Skin of body (tissue), 2 donors: Measurements from ENCODE around the gene SERPINA4. TPM values are rescaled to one million over a fixed set of nuclear protein-coding genes. Genes with fewer than 3 reads are reported as not detected.
"Not testable (repeated sequence)": the region's sequence is repeated elsewhere in the genome, so short reads cannot be mapped to it uniquely, and the experiment has no call there.

ENCODE experiments used
- DNase-seq: peaks from one replicate; lab custom pipeline; 2025; lab: John Stamatoyannopoulos, UW
- total RNA-seq: library from RNA; depleted of rRNA; stranded (reverse); fragments of >200 nt; gene quantifications from one replicate; pipeline ENCODE4 v1.2.3, GENCODE V29; 2014

Gene SERPINA4
- total RNA-seq, 1 donor from 2014 or later, result 0.49 TPM

DNA sequence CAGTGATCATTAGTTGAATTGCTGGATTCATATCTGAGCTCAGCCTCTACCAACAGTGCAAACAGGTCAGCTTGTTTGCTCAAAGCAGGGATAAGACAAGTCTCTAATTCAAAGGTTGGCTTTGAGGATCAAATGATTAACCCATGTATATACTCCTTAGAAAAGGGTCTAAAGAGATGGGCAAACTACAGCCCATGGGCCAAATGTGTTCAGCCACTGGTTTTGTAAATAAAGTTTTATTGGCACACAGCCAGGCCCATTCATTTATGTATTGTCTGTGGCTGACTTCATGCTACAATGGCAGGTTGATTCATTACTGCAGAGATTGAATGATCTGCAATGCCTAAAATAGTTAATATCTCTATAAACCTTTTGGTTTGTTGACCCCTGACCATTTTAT lies 3.1 kb downstream of the SERPINA4 start:
- DNase-seq, result no peak

- DNase-seq, result no peak
Observed at GRCh38 chr14:94568186-94568585, 6.9 kb downstream of the SERPINA4 start.

- no peak for DNase-seq
Observed at GRCh38 chr14:94569381-94570001, 8.2 kb downstream of the SERPINA4 start.

DNA sequence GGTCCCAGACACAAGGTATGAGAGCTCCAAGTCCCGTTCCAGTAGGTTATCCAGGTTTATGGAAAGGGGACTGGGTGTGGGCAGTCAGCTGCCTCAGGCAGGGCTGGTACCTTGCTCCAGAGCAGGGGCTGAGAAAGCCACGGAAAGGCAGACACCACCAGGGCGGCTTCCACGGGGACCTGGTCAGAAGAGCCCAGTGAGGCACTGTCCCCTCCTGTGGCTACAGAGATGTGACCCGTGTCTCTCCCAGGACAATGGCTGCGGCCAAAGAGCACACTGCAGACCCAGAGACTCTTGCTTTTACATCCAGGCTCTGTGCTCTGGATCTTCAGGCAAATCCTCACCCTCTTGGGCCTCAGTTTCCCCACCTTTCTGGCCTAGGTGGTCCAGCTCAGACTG lies 8.8 kb downstream of the SERPINA4 start:
- no peak for DNase-seq

- no peak for DNase-seq
Observed at GRCh38 chr14:94570440-94570839, 9.2 kb downstream of the SERPINA4 start.

- no peak for DNase-seq
Observed at GRCh38 chr14:94571395-94571794, 10.2 kb downstream of the SERPINA4 start.

- DNase-seq, result no peak
Observed at GRCh38 chr14:94571950-94572349, 10.7 kb downstream of the SERPINA4 start.

GRCh38 chr14:94572637-94573303 lies 11.5 kb downstream of the SERPINA4 start:
- DNase-seq, result no peak

- DNase-seq, result no peak
Observed at GRCh38 chr14:94573475-94574277, 12.4 kb downstream of the SERPINA4 start.

- DNase-seq, result no peak
Observed at GRCh38 chr14:94574336-94574735, 13.1 kb downstream of the SERPINA4 start.

GRCh38 chr14:94575730-94576585 lies 14.7 kb downstream of the SERPINA4 start:
- no peak for DNase-seq

GRCh38 chr14:94577472-94577871 lies 16.2 kb downstream of the SERPINA4 start:
- not testable (repeated sequence) for DNase-seq

DNA sequence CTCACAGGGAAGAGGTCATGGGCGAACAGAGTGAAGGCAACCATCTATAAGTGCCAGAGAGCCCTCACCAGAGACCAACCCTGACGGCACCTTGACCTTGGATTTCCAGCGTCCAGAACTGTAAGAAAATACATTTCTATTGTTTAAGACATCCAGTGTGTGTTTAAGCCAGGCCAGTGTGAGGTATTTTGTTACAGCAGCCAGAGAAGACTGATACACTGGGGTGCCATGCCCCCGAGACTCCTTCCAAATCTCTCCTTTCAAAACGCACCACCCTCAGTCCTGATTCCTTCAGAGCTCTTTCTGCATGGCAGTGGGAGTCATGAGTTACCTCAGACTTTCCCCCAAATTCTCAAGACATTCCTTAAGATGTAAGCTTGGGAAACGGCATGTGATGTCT lies 17.5 kb downstream of the SERPINA4 start:
- DNase-seq, result no peak

DNA sequence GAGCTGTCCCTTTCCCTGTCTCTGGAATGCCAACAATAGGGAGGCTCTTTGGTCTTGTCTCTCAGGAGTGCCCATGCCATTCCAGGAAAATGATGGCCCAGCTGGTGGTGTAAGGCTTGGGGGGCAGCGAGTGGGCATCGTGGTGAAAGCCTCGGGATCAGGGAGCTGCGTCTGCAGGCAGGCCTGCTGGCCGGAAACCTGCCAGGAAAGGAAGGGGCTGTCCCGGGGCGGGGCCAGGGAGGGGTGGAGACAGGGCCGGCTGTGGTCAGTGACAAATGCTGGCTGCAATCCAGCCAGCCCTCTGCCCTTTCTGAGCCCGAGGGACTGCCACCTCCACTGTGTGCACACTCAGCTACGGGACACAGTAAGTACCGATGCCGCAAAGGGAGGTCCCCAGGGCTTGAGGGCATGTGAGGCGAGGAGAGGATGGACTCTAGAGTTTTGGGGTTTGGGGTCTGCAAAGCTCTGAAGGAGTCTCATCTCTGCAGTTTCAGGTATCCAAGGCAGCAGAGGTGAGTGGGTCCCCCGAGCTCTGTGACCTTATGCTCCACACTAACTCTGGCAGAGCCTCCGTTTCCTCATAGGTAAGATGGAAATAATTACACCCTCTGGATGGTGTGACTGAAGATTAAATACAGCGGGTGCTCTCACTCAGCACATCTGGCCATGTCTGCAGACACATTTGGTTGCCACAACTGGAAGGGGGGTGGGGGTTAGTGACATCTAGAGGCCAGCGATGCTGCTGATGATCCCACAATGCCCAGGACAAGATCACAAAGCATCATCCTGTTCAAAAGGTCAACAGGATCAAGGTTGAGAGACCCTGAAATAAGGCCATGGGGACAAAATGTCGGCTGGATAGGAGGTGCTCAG lies 20.1 kb downstream of the SERPINA4 start, which contains the start of gene SERPINA5:
SERPINA5 (plus strand) TSS at position 300 of the 873 bp plus-strand sequence. CDS start 5,937 bp downstream, outside the sequence.
- DNase-seq, result no peak

- DNase-seq, result no peak
Observed at GRCh38 chr14:94582199-94582750, 21.0 kb downstream of the SERPINA4 start.

DNA sequence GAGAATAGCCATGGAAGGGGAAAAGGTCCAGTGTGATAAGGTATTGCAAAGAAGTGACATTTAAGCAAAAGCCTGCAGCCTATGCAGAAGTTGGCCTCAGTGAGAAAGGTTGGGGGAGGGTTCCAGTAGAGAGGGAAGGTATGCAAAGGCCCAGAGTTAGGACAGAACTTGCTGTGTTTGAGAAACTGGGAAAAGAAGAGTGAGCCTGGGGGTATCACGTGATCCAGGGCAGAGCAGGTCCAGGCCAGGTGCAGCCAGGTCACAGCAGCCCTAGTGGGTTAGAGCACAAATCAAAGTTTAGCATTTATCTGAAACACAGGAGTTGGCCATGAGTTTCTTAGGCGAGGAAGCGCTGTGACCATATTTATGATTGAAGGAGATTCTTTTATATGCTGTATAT lies 21.6 kb downstream of the SERPINA4 start:
- DNase-seq, result no peak

DNA sequence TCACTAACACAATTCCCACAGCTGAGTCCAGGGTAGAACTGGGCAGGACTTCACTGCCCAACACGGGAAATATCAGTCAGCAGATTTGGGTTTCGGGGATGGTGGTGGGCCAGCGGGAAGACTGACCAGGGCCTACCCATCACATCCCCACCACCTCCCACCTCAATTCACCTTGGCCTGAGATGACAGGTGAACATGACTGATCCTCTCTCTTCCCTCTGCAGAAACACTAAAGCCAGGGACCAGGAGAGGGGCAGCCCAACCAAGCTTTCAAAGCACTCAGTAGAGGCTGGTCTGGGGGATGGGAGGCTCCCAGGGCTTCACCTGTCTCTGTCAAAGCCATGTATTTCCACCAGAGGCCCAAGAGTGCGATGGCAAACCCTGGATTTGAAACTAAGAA lies 22.3 kb downstream of the SERPINA4 start:
- DNase-seq, result no peak

GRCh38 chr14:94584591-94585280 lies 23.5 kb downstream of the SERPINA4 start:
- DNase-seq, result no peak

DNA sequence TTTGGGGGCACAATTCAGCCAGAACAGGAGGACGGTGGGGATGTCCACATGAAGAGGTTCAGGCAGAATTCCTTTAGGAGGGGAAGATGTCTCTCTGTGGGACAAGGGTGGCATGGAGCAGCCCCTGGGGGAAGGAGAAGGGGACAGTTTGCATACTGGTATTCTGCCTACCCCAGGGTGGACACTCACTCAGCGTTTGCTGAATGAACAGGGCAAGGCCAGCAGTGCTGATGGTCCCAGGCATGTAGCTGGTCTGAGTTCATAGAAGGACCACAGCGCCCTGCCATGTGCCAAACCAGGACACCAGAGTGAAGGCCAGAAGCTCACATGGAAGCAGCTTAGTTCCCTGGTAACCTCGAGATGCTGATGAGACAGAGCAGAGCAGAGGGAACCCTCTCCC lies 25.4 kb downstream of the SERPINA4 start:
- no peak for DNase-seq
